Epidermal melanocyte (primary cell): Measurements from ENCODE around the gene AMZ2.
A peak's percentile ranks its signal among the peaks of the same experiment; 100 is the strongest.
"Not testable (repeated sequence)": the region's sequence is repeated elsewhere in the genome, so short reads cannot be mapped to it uniquely, and the experiment has no call there.

Source experiments
- DNase-seq: peaks from one replicate; pipeline ENCODE4 v3.0.0; 2011; ENCODE audit warnings: low spot score; ENCODE audit not compliant: insufficient read length

The AMZ2 gene

GRCh38 chr17:68247445-68248198 is at the start of gene AMZ2:
Gene AMZ2 (plus strand): TSS chr17:68248043. CDS start chr17:68250188, 2,145 bp downstream.
- peak; percentile 71 for DNase-seq

DNA sequence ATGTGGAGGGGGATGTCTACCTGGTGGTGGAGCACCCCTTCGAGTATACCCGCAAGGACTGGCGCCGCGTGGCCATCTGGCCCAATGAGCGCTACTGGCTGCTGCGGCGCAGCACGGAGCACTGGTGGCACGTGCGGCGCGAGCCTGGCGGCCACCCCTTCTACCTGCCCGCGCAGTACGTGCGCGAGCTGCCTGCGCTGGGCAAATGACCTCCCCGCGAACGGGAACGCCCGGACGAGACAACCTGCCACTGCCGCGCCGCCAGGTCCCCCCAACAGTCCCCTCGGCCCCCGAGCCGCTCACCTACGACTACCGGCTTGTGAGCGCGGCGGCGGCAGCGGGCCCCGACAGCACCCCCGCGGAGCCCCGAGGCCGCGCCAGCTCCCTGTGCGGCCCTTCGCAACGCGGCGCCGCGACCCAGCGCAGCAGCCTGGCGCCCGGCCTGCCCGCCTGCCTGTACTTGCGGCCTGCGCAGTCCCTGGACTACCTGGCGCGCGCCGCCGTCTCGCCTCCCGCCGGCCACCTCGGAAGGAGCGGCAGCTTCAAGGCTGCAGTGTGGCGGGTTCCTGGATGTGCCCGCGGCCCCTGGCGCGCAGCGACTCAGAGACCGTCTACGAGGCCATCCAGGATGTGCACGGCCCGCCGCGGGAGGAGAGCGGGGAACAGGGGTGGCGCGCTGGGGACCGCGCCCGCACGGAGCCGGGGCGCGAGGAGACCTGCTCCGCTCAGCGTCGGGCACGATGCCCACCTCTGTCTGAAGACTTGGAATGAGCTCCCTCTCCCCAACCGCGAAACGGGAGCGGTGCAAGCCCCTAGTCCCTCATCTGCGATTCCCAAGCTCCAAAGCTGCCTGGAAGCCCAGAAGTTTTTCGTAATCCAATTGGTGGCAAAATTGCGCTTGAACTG is 48.7 kb upstream of the AMZ2 start:
- no peak for DNase-seq

DNA sequence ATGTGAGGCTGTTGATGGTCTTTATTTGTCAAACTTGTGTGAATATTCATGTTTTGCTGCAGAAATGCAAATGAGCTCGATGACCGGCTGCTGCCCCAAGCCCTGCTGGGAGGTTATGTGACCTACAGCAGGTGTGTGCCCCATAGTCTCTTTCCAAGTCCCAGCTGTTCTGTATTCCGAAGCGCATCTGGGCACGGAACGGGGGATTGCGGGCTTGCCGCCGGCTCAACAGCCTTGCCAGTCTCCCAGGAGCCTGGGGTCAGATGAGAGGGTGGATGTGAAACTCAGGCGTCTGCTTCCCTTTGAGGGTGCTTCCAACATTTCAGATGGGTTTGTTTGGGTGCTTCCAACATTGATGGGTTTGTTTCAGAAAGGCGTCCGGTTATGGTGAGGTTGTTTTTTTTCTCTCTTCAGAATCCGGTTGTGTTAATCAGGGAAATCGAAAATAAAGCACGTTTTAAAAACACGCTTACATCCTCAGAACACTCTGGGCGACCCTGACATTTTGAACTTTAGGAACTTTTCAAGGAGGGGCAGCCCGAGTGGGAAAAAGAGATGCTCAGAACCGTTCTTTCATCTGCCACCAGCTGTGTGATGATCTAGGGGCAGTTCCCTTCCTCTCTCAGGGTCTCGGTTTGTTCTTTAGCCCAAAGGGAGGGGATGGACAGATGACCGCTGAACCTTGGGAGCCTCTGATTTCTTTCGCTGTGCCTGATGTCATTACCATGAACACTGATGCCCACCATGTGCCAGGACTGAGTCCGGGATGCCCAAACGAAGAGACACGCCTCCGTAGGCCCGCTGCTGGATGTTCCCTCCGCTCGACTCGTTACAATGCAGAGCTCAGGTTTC is 47.8 kb upstream of the AMZ2 start:
- no peak for DNase-seq

DNA sequence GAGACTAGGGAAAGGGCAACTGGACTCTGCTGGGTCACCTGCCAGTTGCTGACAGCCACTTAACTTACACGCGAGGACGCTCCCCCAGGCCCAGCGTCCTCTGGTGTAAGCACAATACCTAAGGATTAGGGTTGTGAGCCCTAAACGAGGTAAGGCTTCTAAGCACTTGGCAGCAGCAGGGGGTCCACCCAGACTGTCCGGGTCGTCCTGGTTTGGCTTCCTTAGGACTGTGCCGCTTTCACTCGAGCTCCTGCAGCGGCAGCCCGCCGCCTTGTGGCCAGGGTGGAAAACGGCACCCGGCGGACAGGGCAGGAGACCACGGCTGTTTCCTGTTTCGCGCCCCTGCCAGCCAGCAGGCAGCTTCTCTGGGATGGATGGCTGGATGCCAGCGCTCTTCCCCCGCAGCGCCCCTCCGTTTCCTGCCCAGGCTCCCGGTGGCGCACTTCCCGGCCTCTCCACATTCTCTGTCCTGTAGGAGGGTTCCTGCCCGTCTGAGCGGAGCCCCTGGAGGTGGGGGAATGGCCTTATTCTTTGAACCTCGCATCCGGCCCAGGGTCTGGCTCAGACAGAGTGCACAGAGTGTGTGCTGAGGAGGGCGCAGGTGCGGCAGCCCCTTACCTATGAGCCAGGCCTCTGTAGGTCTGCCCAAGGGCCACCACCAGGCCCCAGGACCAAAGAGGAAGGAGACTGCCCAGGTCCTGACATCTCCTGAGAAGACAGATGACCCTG is 47.0 kb upstream of the AMZ2 start:
- peak; percentile 79 for DNase-seq

- DNase-seq, result not testable (repeated sequence)
Observed at GRCh38 chr17:68201418-68201771, 46.4 kb upstream of the AMZ2 start.

- not testable (repeated sequence) for DNase-seq
Observed at GRCh38 chr17:68202321-68202720, 45.5 kb upstream of the AMZ2 start.

DNA sequence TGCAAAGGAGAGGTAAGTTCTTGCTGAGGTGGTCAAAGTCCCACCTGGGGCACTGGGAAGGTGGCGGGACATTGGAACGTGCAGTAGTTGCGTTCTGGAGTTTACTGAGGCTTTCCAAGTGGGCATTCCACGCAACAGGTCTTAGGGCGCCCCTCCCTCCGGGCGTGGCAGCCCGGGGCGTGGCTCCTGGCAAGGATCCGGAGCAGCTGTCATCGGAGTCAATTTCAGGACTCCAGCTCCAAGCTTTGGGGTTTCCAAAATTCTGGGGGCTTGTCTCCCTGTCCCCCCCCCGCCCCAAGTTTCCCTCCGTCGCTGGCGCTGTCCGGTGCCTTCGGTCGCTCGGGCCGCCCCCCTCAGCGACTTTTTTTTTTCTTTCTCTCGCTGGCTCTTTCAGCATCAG is 43.1 kb upstream of the AMZ2 start:
- DNase-seq, result no peak

GRCh38 chr17:68205251-68205807 is 42.5 kb upstream of the AMZ2 start:
- DNase-seq, result peak; percentile 87

GRCh38 chr17:68205808-68206720 is 41.8 kb upstream of the AMZ2 start:
- DNase-seq, result no peak

- no peak for DNase-seq
Observed at GRCh38 chr17:68207651-68208253, 40.1 kb upstream of the AMZ2 start.

- DNase-seq, result not testable (repeated sequence)
Observed at GRCh38 chr17:68208651-68209050, 39.2 kb upstream of the AMZ2 start.

GRCh38 chr17:68209191-68209900 is 38.5 kb upstream of the AMZ2 start:
- not testable (repeated sequence) for DNase-seq

GRCh38 chr17:68210570-68211315 is 37.1 kb upstream of the AMZ2 start:
- DNase-seq, result no peak

- not testable (repeated sequence) for DNase-seq
Observed at GRCh38 chr17:68213428-68214411, 34.1 kb upstream of the AMZ2 start.

- not testable (repeated sequence) for DNase-seq
Observed at GRCh38 chr17:68215453-68215852, 32.4 kb upstream of the AMZ2 start.

GRCh38 chr17:68219429-68219828 is 28.4 kb upstream of the AMZ2 start:
- DNase-seq, result not testable (repeated sequence)
